SH-SY5Y (cell line): Measurements from ENCODE around the gene POU2AF2.

Source experiments
- GATA2 ChIP-seq: IDR thresholded peaks from 2 replicates; pipeline ENCODE4 v1.6.1; 2011; ENCODE audit warnings: mild to moderate bottlenecking, low read depth, low read length
- GATA3 ChIP-seq: IDR thresholded peaks from 2 replicates; pipeline ENCODE4 v1.6.1; 2011; ENCODE audit warnings: low read depth, mild to moderate bottlenecking, low read length, moderate library complexity

DNA sequence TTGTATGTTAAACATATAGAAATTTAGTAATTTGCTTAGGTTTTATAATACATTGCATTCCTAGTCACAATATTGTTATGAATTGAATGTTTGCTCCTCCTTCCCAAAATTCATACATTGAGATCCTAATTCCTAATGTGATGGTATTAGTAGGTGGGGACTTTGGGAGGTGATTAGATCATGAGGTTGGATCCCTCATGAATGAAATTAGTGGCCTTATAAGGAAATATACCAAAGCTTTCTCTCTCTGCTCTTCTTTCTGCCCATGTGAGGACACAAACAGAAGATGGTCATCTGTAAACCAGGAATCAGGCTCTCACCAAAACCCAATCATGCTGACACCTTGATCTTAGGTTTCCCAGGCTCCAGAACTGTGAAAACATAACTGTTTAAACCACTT is 41.3 kb upstream of the POU2AF2 start:
- TF ChIP-seq GATA2: no peak
- TF ChIP-seq GATA3: no peak
